Progenitor cell of endocrine pancreas (in vitro differentiated cells): ENCODE measurements around the gene HAVCR1. TPM values are rescaled to one million over a fixed set of nuclear protein-coding genes. Genes with fewer than 3 reads are reported as not detected.

ENCODE experiments used
- DNase-seq: peaks from one replicate; pipeline ENCODE4 v3.0.0; 2021; ENCODE audit warnings: low spot score; ENCODE audit not compliant: unreplicated experiment
- H3K27ac Mint-ChIP-seq: 2 replicates; pipeline ENCODE4 v1.8.0; 2021; ENCODE audit warnings: mild to moderate bottlenecking, moderate library complexity, mixed read lengths
- H3K27me3 Mint-ChIP-seq: 2 replicates; pipeline ENCODE4 v1.8.0; 2021; ENCODE audit warnings: mixed read lengths
- H3K36me3 Mint-ChIP-seq: 2 replicates; pipeline ENCODE4 v1.8.0; 2022; ENCODE audit warnings: mixed read lengths; ENCODE audit not compliant: insufficient read depth
- H3K4me1 Mint-ChIP-seq: 2 replicates; pipeline ENCODE4 v1.8.0; 2021; ENCODE audit warnings: low read depth, mixed read lengths
- H3K4me3 Mint-ChIP-seq: 2 replicates; pipeline ENCODE4 v1.8.0; 2021; ENCODE audit warnings: low read depth, mild to moderate bottlenecking, moderate library complexity, mixed read lengths
- H3K9me3 Mint-ChIP-seq: 2 replicates; pipeline ENCODE4 v1.8.0; 2021; ENCODE audit warnings: low read depth, mixed read lengths
- CTCF ChIP-seq: fragments of 200-600 bp; sonication (generic); IDR thresholded peaks from one replicate; pipeline ENCODE4 v1.5.0; 2021; ENCODE audit warnings: antibody characterized with exemption, mild to moderate bottlenecking; ENCODE audit not compliant: unreplicated experiment
- total RNA-seq: library from RNA; stranded (reverse); gene quantifications from 2 replicates; pipeline ENCODE4 v1.2.1, GENCODE V29; 2021

Gene HAVCR1
- total RNA-seq, 1 donor from 2014 or later = 1.2 TPM

GRCh38 chr5:157026789-157027424 is 32.0 kb downstream of the HAVCR1 start:
- Mint-ChIP-seq H3K9me3 (no peaks in the 10 kb centered on the region), H3K27me3 (no peaks in the 10 kb centered on the region), H3K27ac (no peak overlapping the region), H3K36me3 (no peaks in the 10 kb centered on the region), H3K4me3 (no peak overlapping the region), H3K4me1 (peaks cover 2% of the 10 kb centered on the region)
- TF ChIP-seq CTCF = peak; percentile 79
- DNase-seq = no peak

- no peaks in the 10 kb centered on the region for H3K36me3 Mint-ChIP-seq
- H3K4me1 Mint-ChIP-seq = no peaks in the 10 kb centered on the region
- H3K27ac Mint-ChIP-seq = no peak overlapping the region
- TF ChIP-seq CTCF = no peak
- H3K9me3 Mint-ChIP-seq = no peaks in the 10 kb centered on the region
- H3K27me3 Mint-ChIP-seq = no peaks in the 10 kb centered on the region
- no peak overlapping the region for H3K4me3 Mint-ChIP-seq
- no peak for DNase-seq
These were observed 33.7 kb downstream of the HAVCR1 start for GRCh38 chr5:157025093-157025698.

- Mint-ChIP-seq H3K27ac (no peak overlapping the region), H3K4me1 (no peaks in the 10 kb centered on the region), H3K4me3 (no peak overlapping the region), H3K27me3 (no peaks in the 10 kb centered on the region), H3K9me3 (no peaks in the 10 kb centered on the region), H3K36me3 (no peaks in the 10 kb centered on the region)
- TF ChIP-seq CTCF = no peak
- no peak for DNase-seq
These were observed 34.5 kb downstream of the HAVCR1 start for GRCh38 chr5:157024208-157024959.

- H3K36me3 Mint-ChIP-seq = peaks cover 2% of the 10 kb centered on the region
- H3K27ac Mint-ChIP-seq = no peak overlapping the region
- no peak for DNase-seq
- H3K9me3 Mint-ChIP-seq = peaks cover 6% of the 10 kb centered on the region
- H3K4me3 Mint-ChIP-seq = no peak overlapping the region
- H3K4me1 Mint-ChIP-seq = no peaks in the 10 kb centered on the region
- H3K27me3 Mint-ChIP-seq = no peaks in the 10 kb centered on the region
- TF ChIP-seq CTCF = no peak
These were observed 36.9 kb downstream of the HAVCR1 start for GRCh38 chr5:157022024-157022423.

- Mint-ChIP-seq H3K9me3 (peaks cover 6% of the 10 kb centered on the region), H3K4me3 (no peak overlapping the region), H3K27me3 (no peaks in the 10 kb centered on the region), H3K27ac (no peak overlapping the region), H3K4me1 (no peaks in the 10 kb centered on the region), H3K36me3 (peaks cover 2% of the 10 kb centered on the region)
- TF ChIP-seq CTCF = no peak
- no peak for DNase-seq
These were observed 38.2 kb downstream of the HAVCR1 start for GRCh38 chr5:157020511-157021222.
